ENCODE measurements around the gene SETD3. TPM values are rescaled to one million over a fixed set of nuclear protein-coding genes. Genes with fewer than 3 reads are reported as not detected.

SETD3 gene
- total and polyA plus RNA-seq, 2 experiments from 2014 or later: 40.7 to 68.0 TPM

GRCh38 chr14:99407416-99407815 is 73.2 kb downstream of the SETD3 start (continued):
- TF ChIP-seq, protein P1, sequence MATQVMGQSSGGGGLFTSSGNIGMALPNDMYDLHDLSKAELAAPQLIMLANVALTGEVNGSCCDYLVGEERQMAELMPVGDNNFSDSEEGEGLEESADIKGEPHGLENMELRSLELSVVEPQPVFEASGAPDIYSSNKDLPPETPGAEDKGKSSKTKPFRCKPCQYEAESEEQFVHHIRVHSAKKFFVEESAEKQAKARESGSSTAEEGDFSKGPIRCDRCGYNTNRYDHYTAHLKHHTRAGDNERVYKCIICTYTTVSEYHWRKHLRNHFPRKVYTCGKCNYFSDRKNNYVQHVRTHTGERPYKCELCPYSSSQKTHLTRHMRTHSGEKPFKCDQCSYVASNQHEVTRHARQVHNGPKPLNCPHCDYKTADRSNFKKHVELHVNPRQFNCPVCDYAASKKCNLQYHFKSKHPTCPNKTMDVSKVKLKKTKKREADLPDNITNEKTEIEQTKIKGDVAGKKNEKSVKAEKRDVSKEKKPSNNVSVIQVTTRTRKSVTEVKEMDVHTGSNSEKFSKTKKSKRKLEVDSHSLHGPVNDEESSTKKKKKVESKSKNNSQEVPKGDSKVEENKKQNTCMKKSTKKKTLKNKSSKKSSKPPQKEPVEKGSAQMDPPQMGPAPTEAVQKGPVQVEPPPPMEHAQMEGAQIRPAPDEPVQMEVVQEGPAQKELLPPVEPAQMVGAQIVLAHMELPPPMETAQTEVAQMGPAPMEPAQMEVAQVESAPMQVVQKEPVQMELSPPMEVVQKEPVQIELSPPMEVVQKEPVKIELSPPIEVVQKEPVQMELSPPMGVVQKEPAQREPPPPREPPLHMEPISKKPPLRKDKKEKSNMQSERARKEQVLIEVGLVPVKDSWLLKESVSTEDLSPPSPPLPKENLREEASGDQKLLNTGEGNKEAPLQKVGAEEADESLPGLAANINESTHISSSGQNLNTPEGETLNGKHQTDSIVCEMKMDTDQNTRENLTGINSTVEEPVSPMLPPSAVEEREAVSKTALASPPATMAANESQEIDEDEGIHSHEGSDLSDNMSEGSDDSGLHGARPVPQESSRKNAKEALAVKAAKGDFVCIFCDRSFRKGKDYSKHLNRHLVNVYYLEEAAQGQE (IDR thresholded peaks at IDR 0.05; ENCODE audit: unreplicated experiment): no peak
- no peak for TF ChIP-seq CREB1 (CRISPR knock-in tag; IDR thresholded peaks at IDR 0.05; ENCODE audit: low read depth)

GRCh38 chr14:99402950-99403349 is 77.7 kb downstream of the SETD3 start:
- Histone ChIP-seq H4K20me1 (replicated peaks; ENCODE audit: insufficient read depth) (no peaks in the 10 kb centered on the region), H3K27ac (ENCODE audit: low read depth) (no peak overlapping the region), H3K4me3 (no peak overlapping the region), H3K79me2 (replicated peaks; ENCODE audit: insufficient read depth) (no peaks in the 10 kb centered on the region; the same call in 1 of the 2 replicates), H3F3A (replicated peaks; ENCODE audit: low read depth) (no peaks in the 10 kb centered on the region), H3K4me2 (no peak overlapping the region), H3K27me3 (ENCODE audit: insufficient read depth) (no peaks in the 10 kb centered on the region), H3K9me2 (ENCODE audit: insufficient read depth) (no peaks in the 10 kb centered on the region), H3K4me1 (ENCODE audit: insufficient read depth) (no peaks in the 10 kb centered on the region), H3K36me3 (ENCODE audit: insufficient read depth) (peaks cover 18% of the 10 kb centered on the region; the same call in 1 of the 2 replicates), H2AFZ (no peak overlapping the region)
- no peak for ATAC-seq
- no peak for TF ChIP-seq ZNF331 (CRISPR knock-in tag; IDR thresholded peaks at IDR 0.05; ENCODE audit: low read depth)
- H3K4me1 Mint-ChIP-seq: peaks cover 24% of the 10 kb centered on the region
- H3K9me3 Mint-ChIP-seq: no peaks in the 10 kb centered on the region
- H3K4me3 Mint-ChIP-seq: no peak overlapping the region
- peaks cover 8% of the 10 kb centered on the region for H3K27me3 Mint-ChIP-seq (ENCODE audit: insufficient read depth, low read depth, poor library complexity)
- H3K36me3 Mint-ChIP-seq (ENCODE audit: low read depth): peaks cover 47% of the 10 kb centered on the region
- DNase-seq (ENCODE audit: low spot score): no peak
- no peak overlapping the region for H3K27ac Mint-ChIP-seq

DNA sequence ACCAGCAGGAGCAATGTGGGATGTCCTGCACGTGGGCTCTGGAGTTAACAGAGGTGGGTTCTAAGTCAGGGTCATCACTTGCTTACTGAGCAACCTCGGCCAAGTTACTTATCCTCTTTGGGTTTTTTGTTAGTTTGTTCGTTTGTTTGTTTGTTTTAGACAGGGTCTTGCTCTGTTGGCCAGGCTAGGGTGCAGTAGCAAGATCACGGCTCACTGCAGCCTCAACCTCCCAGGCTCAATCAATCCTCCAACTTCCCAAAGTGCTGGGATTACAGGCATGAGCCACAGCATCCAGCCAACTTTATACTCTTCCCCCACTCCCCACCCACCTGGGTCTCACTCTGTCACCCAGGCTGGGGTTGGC is 78.4 kb downstream of the SETD3 start:
- no peak for DNase-seq (ENCODE audit: low spot score)
- Histone ChIP-seq H4K20me1 (replicated peaks; ENCODE audit: insufficient read depth) (no peaks in the 10 kb centered on the region), H3K36me3 (ENCODE audit: insufficient read depth) (peaks cover 23% of the 10 kb centered on the region), H3K4me3 (no peak overlapping the region), H3K27me3 (ENCODE audit: insufficient read depth) (no peaks in the 10 kb centered on the region), H3K4me1 (ENCODE audit: insufficient read depth) (no peaks in the 10 kb centered on the region), H3F3A (replicated peaks; ENCODE audit: low read depth) (no peaks in the 10 kb centered on the region), H2AFZ (no peak overlapping the region), H3K27ac (ENCODE audit: low read depth) (no peak overlapping the region), H3K9me2 (ENCODE audit: insufficient read depth) (no peaks in the 10 kb centered on the region), H3K79me2 (replicated peaks; ENCODE audit: insufficient read depth) (no peaks in the 10 kb centered on the region; the same call in 1 of the 2 replicates), H3K4me2 (no peak overlapping the region)
- Mint-ChIP-seq H3K36me3 (ENCODE audit: low read depth) (peaks cover 47% of the 10 kb centered on the region), H3K4me1 (peaks cover 18% of the 10 kb centered on the region), H3K4me3 (no peak overlapping the region), H3K27me3 (ENCODE audit: insufficient read depth, low read depth, poor library complexity) (peaks cover 8% of the 10 kb centered on the region), H3K27ac (0 out of 2 replicates have a peak overlapping the region, but pooled peaks have one; percentile 33), H3K9me3 (no peaks in the 10 kb centered on the region)
- no peak for ATAC-seq
- TF ChIP-seq POLR2AphosphoS5 (IDR thresholded peaks at IDR 0.05; ENCODE audit: low read depth): no peak
- no peak for TF ChIP-seq EZH2 (IDR thresholded peaks at IDR 0.05; ENCODE audit: low read depth, unreplicated experiment)
- TF ChIP-seq EZH2phosphoT487 (IDR thresholded peaks at IDR 0.05; ENCODE audit: unreplicated experiment): no peak
- TF ChIP-seq CREB1 (CRISPR knock-in tag; IDR thresholded peaks at IDR 0.05; ENCODE audit: low read depth): no peak
- no peak for TF ChIP-seq STAT1 (IDR thresholded peaks at IDR 0.05; ENCODE audit: unreplicated experiment)
- TF ChIP-seq, protein P2, sequence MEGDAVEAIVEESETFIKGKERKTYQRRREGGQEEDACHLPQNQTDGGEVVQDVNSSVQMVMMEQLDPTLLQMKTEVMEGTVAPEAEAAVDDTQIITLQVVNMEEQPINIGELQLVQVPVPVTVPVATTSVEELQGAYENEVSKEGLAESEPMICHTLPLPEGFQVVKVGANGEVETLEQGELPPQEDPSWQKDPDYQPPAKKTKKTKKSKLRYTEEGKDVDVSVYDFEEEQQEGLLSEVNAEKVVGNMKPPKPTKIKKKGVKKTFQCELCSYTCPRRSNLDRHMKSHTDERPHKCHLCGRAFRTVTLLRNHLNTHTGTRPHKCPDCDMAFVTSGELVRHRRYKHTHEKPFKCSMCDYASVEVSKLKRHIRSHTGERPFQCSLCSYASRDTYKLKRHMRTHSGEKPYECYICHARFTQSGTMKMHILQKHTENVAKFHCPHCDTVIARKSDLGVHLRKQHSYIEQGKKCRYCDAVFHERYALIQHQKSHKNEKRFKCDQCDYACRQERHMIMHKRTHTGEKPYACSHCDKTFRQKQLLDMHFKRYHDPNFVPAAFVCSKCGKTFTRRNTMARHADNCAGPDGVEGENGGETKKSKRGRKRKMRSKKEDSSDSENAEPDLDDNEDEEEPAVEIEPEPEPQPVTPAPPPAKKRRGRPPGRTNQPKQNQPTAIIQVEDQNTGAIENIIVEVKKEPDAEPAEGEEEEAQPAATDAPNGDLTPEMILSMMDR (conservative IDR thresholded peaks at IDR 0.05; ENCODE audit: low read depth in 2 of 2): no peak
- TF ChIP-seq, protein P3, sequence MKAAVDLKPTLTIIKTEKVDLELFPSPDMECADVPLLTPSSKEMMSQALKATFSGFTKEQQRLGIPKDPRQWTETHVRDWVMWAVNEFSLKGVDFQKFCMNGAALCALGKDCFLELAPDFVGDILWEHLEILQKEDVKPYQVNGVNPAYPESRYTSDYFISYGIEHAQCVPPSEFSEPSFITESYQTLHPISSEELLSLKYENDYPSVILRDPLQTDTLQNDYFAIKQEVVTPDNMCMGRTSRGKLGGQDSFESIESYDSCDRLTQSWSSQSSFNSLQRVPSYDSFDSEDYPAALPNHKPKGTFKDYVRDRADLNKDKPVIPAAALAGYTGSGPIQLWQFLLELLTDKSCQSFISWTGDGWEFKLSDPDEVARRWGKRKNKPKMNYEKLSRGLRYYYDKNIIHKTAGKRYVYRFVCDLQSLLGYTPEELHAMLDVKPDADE (IDR thresholded peaks at IDR 0.05): no peak
- no peak for TF ChIP-seq ZNF331 (CRISPR knock-in tag; IDR thresholded peaks at IDR 0.05; ENCODE audit: low read depth)
- TF ChIP-seq, protein P1 (IDR thresholded peaks at IDR 0.05; ENCODE audit: unreplicated experiment): no peak
